HCT116 (cell line): Measurements from ENCODE around the gene GIGYF1. TPM values are rescaled to one million over a fixed set of nuclear protein-coding genes. Genes with fewer than 3 reads are reported as not detected.

Experiments
- ATAC-seq: fragments of 200-7000 bp; cut with Tn5 transposase; 2 replicates; pipeline ENCODE4 v1.9.1; 2020; ENCODE audit warnings: mild to moderate bottlenecking, moderate library complexity
- BruUV-seq: library from RNA; stranded (reverse); fragments of 400-500 nt; replicated peaks from 2 replicates; lab custom pipeline; 2021; lab: Mats Ljungman, UMichigan
- CTCF ChIA-PET: fragments of 300-600 bp; sonication (Branson Sonifier 250); formaldehyde crosslinking; loops from one replicate; lab custom pipeline; 2021; ENCODE audit warnings: antibody characterized with exemption; lab: Charles Lee
- POLR2A ChIA-PET: fragments of 300-600, 350-600 bp; sonication (Branson Sonifier 250); formaldehyde crosslinking; loops from one replicate; lab custom pipeline; 2021; ENCODE audit warnings: antibody characterized with exemption; lab: Charles Lee
- RAD21 ChIA-PET, 2 experiments: fragments of 300-600 bp; sonication (Branson Sonifier 250); formaldehyde crosslinking; loops; one replicate each; lab custom pipeline; 2023; ENCODE audit warnings: low total read pairs in 2 of 2; ENCODE audit not compliant: uncharacterized antibody in 2 of 2, unreplicated experiment in 2 of 2, low non-redundant PET in 1 of 2; lab: Charles Lee
- DNase-seq: peaks from one replicate; pipeline ENCODE4 v3.0.0-alpha.2; 2010; ENCODE audit warnings: low read depth, low spot score
- H2AFZ ChIP-seq: fragments of 200-600 bp; shearing (Covaris generic), sonication (generic); 2 replicates; pipeline ENCODE4 v1.6.1; 2017; ENCODE audit warnings: low read depth, mixed run types, mixed read lengths, antibody characterized with exemption, low read length; ENCODE audit not compliant: poor library complexity, severe bottlenecking
- H3K27ac ChIP-seq: 2 replicates; pipeline ENCODE4 v1.5.1; 2012; ENCODE audit warnings: low read depth, low read length
- H3K27me3 ChIP-seq: fragments of 200-600 bp; sonication (generic); 2 replicates; pipeline ENCODE4 v1.6.1; 2016; ENCODE audit warnings: mixed run types, low read length, mixed read lengths; ENCODE audit not compliant: insufficient read depth
- H3K36me3 ChIP-seq, 2 experiments: fragments of 200-500 bp in 1 of 2; fragments of 200-600 bp in 1 of 2; sonication (Bioruptor generic) in 1 of 2; sonication (generic) in 1 of 2; 2 replicates each; pipeline versions ENCODE4 v1.5.1 to v1.6.1; 2014 to 2016; ENCODE audit warnings: low read length in 2 of 2, inconsistent platforms in 1 of 2, mixed read lengths in 1 of 2, mixed run types in 1 of 2; ENCODE audit not compliant: insufficient read depth in 2 of 2, control insufficient read depth in 1 of 2
- H3K4me1 ChIP-seq, 2 experiments: fragments of 200-600 bp in 1 of 2; sonication (generic) in 1 of 2; 2 replicates each; pipeline versions ENCODE4 v1.5.1 to v1.6.1; 2012 to 2017; ENCODE audit warnings: low read length in 2 of 2, inconsistent platforms in 1 of 2, mild to moderate bottlenecking in 1 of 2, mixed read lengths in 1 of 2, mixed run types in 1 of 2, moderate library complexity in 1 of 2; ENCODE audit not compliant: insufficient read depth in 2 of 2, control insufficient read depth in 1 of 2
- H3K4me2 ChIP-seq: fragments of 200-600 bp; sonication (generic); 2 replicates; pipeline ENCODE4 v1.6.1; 2017; ENCODE audit warnings: mixed run types, low read length, mixed read lengths
- H3K4me3 ChIP-seq, 2 experiments: fragments of 200-600 bp in 1 of 2; sonication (generic) in 1 of 2; replicated peaks in 1 of 2; 2 replicates each; pipeline ENCODE4 v1.5.1; 2011 to 2016; ENCODE audit warnings: low read length in 2 of 2, control low read depth in 1 of 2, low read depth in 1 of 2, mild to moderate bottlenecking in 1 of 2, mixed read lengths in 1 of 2, mixed run types in 1 of 2
- H3K79me2 ChIP-seq: fragments of 200-600 bp; sonication (generic); 2 replicates; pipeline ENCODE4 v1.6.1; 2017; ENCODE audit warnings: mild to moderate bottlenecking, mixed run types, low read length, moderate library complexity, mixed read lengths; ENCODE audit not compliant: insufficient read depth
- H3K9ac ChIP-seq: fragments of 200-600 bp; sonication (generic); 2 replicates; pipeline ENCODE4 v1.6.1; 2016; ENCODE audit warnings: low read length, mixed read lengths
- H3K9me2 ChIP-seq: fragments of 200-600 bp; sonication (generic), shearing (Covaris generic); 2 replicates; pipeline ENCODE4 v1.6.1; 2017; ENCODE audit warnings: mixed run types, mild to moderate bottlenecking, moderate library complexity; ENCODE audit not compliant: insufficient read depth
- H3K9me3 ChIP-seq, 2 experiments: fragments of 200-500 bp in 1 of 2; fragments of 200-600 bp in 1 of 2; sonication (Bioruptor generic) in 1 of 2; sonication (generic) in 1 of 2; 2 replicates each; pipeline ENCODE4 v1.6.1; 2014 to 2017; ENCODE audit warnings: low read length in 2 of 2, mixed read lengths in 2 of 2, inconsistent platforms in 1 of 2, low read depth in 1 of 2, mild to moderate bottlenecking in 1 of 2, mixed run types in 1 of 2, moderate library complexity in 1 of 2; ENCODE audit not compliant: control insufficient read depth in 1 of 2, insufficient read depth in 1 of 2
- H4K20me1 ChIP-seq: fragments of 200-600 bp; sonication (generic), shearing (Covaris generic); 2 replicates; pipeline ENCODE4 v1.6.1; 2017; ENCODE audit warnings: mixed run types, mild to moderate bottlenecking, moderate library complexity; ENCODE audit not compliant: insufficient read depth
- ATF3 ChIP-seq: IDR thresholded peaks from 2 replicates; pipeline ENCODE4 v1.6.1; 2012
- CEBPB ChIP-seq: IDR thresholded peaks from 2 replicates; pipeline ENCODE4 v1.6.1; 2012; ENCODE audit warnings: low read depth
- CTCF ChIP-seq, 3 experiments: fragments of 200-600 bp in 1 of 3; sonication (generic) in 1 of 3; IDR thresholded peaks in 2 of 3; conservative IDR thresholded peaks in 1 of 3; 2 replicates each; pipeline ENCODE4 v1.5.1; 2012 to 2017; ENCODE audit warnings: low read depth in 2 of 3, low read length in 2 of 3, antibody characterized with exemption in 1 of 3, borderline replicate concordance in 1 of 3, control low read depth in 1 of 3, mild to moderate bottlenecking in 1 of 3, mixed read lengths in 1 of 3, mixed run types in 1 of 3, moderate library complexity in 1 of 3; ENCODE audit not compliant: insufficient read depth in 1 of 3
- EGR1 ChIP-seq: IDR thresholded peaks from 2 replicates; pipeline ENCODE4 v1.6.1; 2012; ENCODE audit warnings: low read depth
- ELF1 ChIP-seq: IDR thresholded peaks from 2 replicates; pipeline ENCODE4 v1.6.1; 2012; ENCODE audit warnings: low read depth, borderline replicate concordance
- EZH2 ChIP-seq: fragments of 200-600 bp; sonication (generic); IDR thresholded peaks from 2 replicates; pipeline ENCODE4 v1.6.1; 2017; ENCODE audit warnings: antibody characterized with exemption, mixed run types
- EZH2phosphoT487 ChIP-seq: fragments of 200-600 bp; IDR thresholded peaks from 2 replicates; pipeline ENCODE4 v1.6.1; 2018; ENCODE audit warnings: antibody characterized with exemption, borderline replicate concordance
- FOSL1 ChIP-seq: IDR thresholded peaks from 2 replicates; pipeline ENCODE4 v1.6.1; 2012; ENCODE audit warnings: low read depth
- POLR2A ChIP-seq: IDR thresholded peaks from 2 replicates; pipeline ENCODE4 v1.7.0; 2011; ENCODE audit warnings: borderline replicate concordance; ENCODE audit not compliant: insufficient read depth, insufficient read length; ENCODE audit errors: extremely low read depth
- RAD21 ChIP-seq: IDR thresholded peaks from 2 replicates; pipeline ENCODE4 v1.6.1; 2012; ENCODE audit warnings: low read depth, mild to moderate bottlenecking
- SIN3A ChIP-seq: IDR thresholded peaks from 2 replicates; pipeline ENCODE4 v1.6.1; 2012; ENCODE audit warnings: low read depth
- SRF ChIP-seq: IDR thresholded peaks from 2 replicates; pipeline ENCODE4 v1.6.1; 2012; ENCODE audit warnings: low read depth
- TCF7L2 ChIP-seq: IDR thresholded peaks from 2 replicates; pipeline ENCODE4 v1.7.0; 2011; ENCODE audit warnings: borderline replicate concordance, inconsistent platforms; ENCODE audit not compliant: insufficient read depth, insufficient read length; ENCODE audit errors: extremely low read depth
- YY1 ChIP-seq: IDR thresholded peaks from 2 replicates; pipeline ENCODE4 v1.6.1; 2011; ENCODE audit warnings: low read length, low read depth, moderate library complexity, mild to moderate bottlenecking; ENCODE audit not compliant: insufficient replicate concordance; ENCODE audit errors: extremely low read depth
- ZBTB33 ChIP-seq: IDR thresholded peaks from 2 replicates; pipeline ENCODE4 v1.6.1; 2011; ENCODE audit warnings: mild to moderate bottlenecking, low read length, moderate library complexity; ENCODE audit not compliant: insufficient replicate concordance; ENCODE audit errors: extremely low read depth
- ZNF274 ChIP-seq: fragments of 200-500 bp; sonication (Bioruptor generic); IDR thresholded peaks from 2 replicates; pipeline ENCODE4 v1.6.1; 2014; ENCODE audit warnings: mild to moderate bottlenecking, low read depth, low read length, inconsistent platforms
- intact Hi-C: fragments of 100-400 bp; cut with micrococcal nuclease; formaldehyde crosslinking; loops from 2 replicates; pipeline ENCODE4 v1.10.0; 2022
- total RNA-seq: library from RNA; stranded (reverse); gene quantifications from one replicate; pipeline ENCODE4 v1.2.1, GENCODE V29; 2021; ENCODE audit not compliant: unreplicated experiment

Gene GIGYF1
- total RNA-seq, 1 experiment from 2014 or later = 59.7 TPM

GRCh38 chr7:100730136-100730800 lies 36.2 kb upstream of the GIGYF1 start:
- no peaks in the 10 kb centered on the region for H3K36me3 ChIP-seq
- DNase-seq (no peak), ATAC-seq (no peak)
- intact Hi-C loops = no loop called here
- TF ChIP-seq CTCF (IDR thresholded peaks at IDR 0.05 in 2 of 3, conservative IDR thresholded peaks at IDR 0.05 in 1 of 3; ENCODE audit: borderline replicate concordance in 1 of 3, insufficient read depth in 1 of 3, low read depth in 2 of 3, low read length in 2 of 3) (no peak), FOSL1 (no peak), EZH2 (no peak), RAD21 (no peak), SRF (no peak), POLR2A (no peak), ZNF274 (no peak), TCF7L2 (no peak), ATF3 (no peak), CEBPB (no peak), ZBTB33 (no peak), EZH2phosphoT487 (no peak), ELF1 (no peak), SIN3A (no peak), EGR1 (no peak), YY1 (no peak)
- BruUV-seq = no TSS peak
- ChIA-PET RAD21 (no interaction called here), CTCF (interaction anchor here (0.9 kb wide), 1 partner anchor 13 kb away, joined by 3 read pairs; no protein-coding TSS in a partner anchor), POLR2A (no interaction called here)
- H3K4me1 ChIP-seq = peaks cover 7 to 12% of the 10 kb centered on the region in 2 experiments; a peak in 3 of 4 replicates
- no peaks in the 10 kb centered on the region for H3K27me3 ChIP-seq
- no peak overlapping the region for H3K4me3 ChIP-seq
- H3K4me2 ChIP-seq = no peak overlapping the region
- no peak overlapping the region for H2AFZ ChIP-seq
- no peaks in the 10 kb centered on the region for H4K20me1 ChIP-seq
- no peak overlapping the region for H3K9ac ChIP-seq
- no peaks in the 10 kb centered on the region for H3K79me2 ChIP-seq
- H3K9me3 ChIP-seq = no peaks in the 10 kb centered on the region
- H3K9me2 ChIP-seq = no peaks in the 10 kb centered on the region
- H3K27ac ChIP-seq = no peak overlapping the region
